HG02970 (cell line): ENCODE data around the gene NOSTRIN.
"Not testable (repeated sequence)": the region's sequence is repeated elsewhere in the genome, so short reads cannot be mapped to it uniquely, and the experiment has no call there.

Source experiments
- ATAC-seq: cut with Tn5 transposase; IDR thresholded peaks from one replicate; pipeline ENCODE4 v1.9.1; 2021; ENCODE audit warnings: mild to moderate bottlenecking, moderate library complexity, moderate number of reproducible peaks; ENCODE audit not compliant: unreplicated experiment, low FRiP score

Gene NOSTRIN

GRCh38 chr2:168870824-168871223 is 68.4 kb downstream of the NOSTRIN start:
- ATAC-seq: not testable (repeated sequence)

GRCh38 chr2:168874368-168875054 is 72.1 kb downstream of the NOSTRIN start:
- no peak for ATAC-seq

GRCh38 chr2:168882163-168882562 is 79.7 kb downstream of the NOSTRIN start:
- not testable (repeated sequence) for ATAC-seq

- ATAC-seq: no peak
These were observed 82.5 kb downstream of the NOSTRIN start for GRCh38 chr2:168884975-168885374.

GRCh38 chr2:168889635-168890005 is 87.2 kb downstream of the NOSTRIN start:
- no peak for ATAC-seq

- ATAC-seq: peak; percentile 99
These were observed 87.8 kb downstream of the NOSTRIN start, which contains the start of gene SPC25 for GRCh38 chr2:168890006-168890782. SPC25 (minus strand) TSS chr2:168890430; CDS start chr2:168889519, 911 bp downstream.

GRCh38 chr2:168892327-168892726 is 89.9 kb downstream of the NOSTRIN start:
- no peak for ATAC-seq

GRCh38 chr2:168894101-168894500 is 91.7 kb downstream of the NOSTRIN start:
- no peak for ATAC-seq

- no peak for ATAC-seq
These were observed 92.3 kb downstream of the NOSTRIN start for GRCh38 chr2:168894720-168895119.

GRCh38 chr2:168895771-168896170 is 93.3 kb downstream of the NOSTRIN start:
- no peak for ATAC-seq

GRCh38 chr2:168896783-168897182 is 94.3 kb downstream of the NOSTRIN start:
- ATAC-seq: no peak

- no peak for ATAC-seq
These were observed 95.0 kb downstream of the NOSTRIN start for GRCh38 chr2:168897449-168897848.

GRCh38 chr2:168901003-168901402 is 98.6 kb downstream of the NOSTRIN start, which contains the start of gene G6PC2:
G6PC2 (plus strand) TSS chr2:168901291; CDS start chr2:168901332, 41 bp downstream.
- no peak for ATAC-seq

GRCh38 chr2:168903888-168904287 is 101.5 kb downstream of the NOSTRIN start:
- no peak for ATAC-seq

- no peak for ATAC-seq
These were observed 101.9 kb downstream of the NOSTRIN start for GRCh38 chr2:168904358-168904757.

GRCh38 chr2:168907940-168908662 is 105.7 kb downstream of the NOSTRIN start:
- ATAC-seq: no peak

- no peak for ATAC-seq
These were observed 107.9 kb downstream of the NOSTRIN start for GRCh38 chr2:168910330-168910729.

- ATAC-seq: no peak
These were observed 110.0 kb downstream of the NOSTRIN start for GRCh38 chr2:168912466-168912865.

- no peak for ATAC-seq
These were observed 110.5 kb downstream of the NOSTRIN start for GRCh38 chr2:168912901-168913369.

- ATAC-seq: no peak
These were observed 111.1 kb downstream of the NOSTRIN start for GRCh38 chr2:168913495-168913894.
